Ascending aorta (tissue), 2 donors: ENCODE measurements around the gene FBXO21. TPM values are rescaled to one million over a fixed set of nuclear protein-coding genes. Genes with fewer than 3 reads are reported as not detected.

Experiments
- DNase-seq, 2 donors: peaks; one replicate each; pipeline ENCODE4 v3.0.0-alpha.2; 2019; ENCODE audit warnings: low spot score in 2 of 2
- H3K27ac ChIP-seq, 2 donors: fragments of 200-600 bp; sonication (generic); one replicate each; pipeline ENCODE4 v1.5.1; 2016 to 2017; ENCODE audit warnings: mild to moderate bottlenecking in 1 of 2
- H3K27me3 ChIP-seq: fragments of 200-600 bp; sonication (generic); one replicate; pipeline ENCODE4 v1.5.1; 2017
- H3K36me3 ChIP-seq, 2 donors: fragments of 200-600 bp; sonication (generic); one replicate each; pipeline ENCODE4 v1.5.1; 2016
- H3K4me1 ChIP-seq, 2 donors: fragments of 200-600 bp; sonication (generic); one replicate each; pipeline ENCODE4 v1.5.1; 2016 to 2017; ENCODE audit warnings: mild to moderate bottlenecking in 1 of 2
- H3K4me3 ChIP-seq, 2 donors: fragments of 200-600 bp; sonication (generic); one replicate each; pipeline ENCODE4 v1.5.1; 2016 to 2017; ENCODE audit warnings: mild to moderate bottlenecking in 1 of 2
- H3K9me3 ChIP-seq, 2 donors: fragments of 200-600 bp; sonication (generic); one replicate each; pipeline ENCODE4 v1.5.1; 2016
- CTCF ChIP-seq, 3 experiments: fragments of 200-600 bp in 2 of 3; fragments of 450-650 bp in 1 of 3; sonication (generic) in 2 of 3; IDR thresholded peaks; one replicate each; pipeline ENCODE4 v1.5.1; 2016 to 2019; ENCODE audit warnings: antibody characterized with exemption in 3 of 3, mild to moderate bottlenecking in 1 of 3, moderate library complexity in 1 of 3
- intact Hi-C: fragments of 100-400 bp; cut with DNase I; formaldehyde crosslinking; loops from one replicate; pipeline ENCODE4 v1.15.1; 2023
- total RNA-seq: library from RNA; depleted of rRNA; stranded (reverse); fragments of >200 nt; gene quantifications from one replicate; pipeline ENCODE4 v1.1.0, GENCODE V29; 2016

FBXO21 gene
- total RNA-seq, 1 donor from 2014 or later: 35.9 TPM

- no peak overlapping the region for H3K4me3 ChIP-seq
Measured at GRCh38 chr12:117114784-117115183, 75.5 kb downstream of the FBXO21 start.

GRCh38 chr12:117113231-117113630 lies 77.0 kb downstream of the FBXO21 start:
- no peaks in the 10 kb centered on the region for H3K36me3 ChIP-seq
- H3K27ac ChIP-seq: no peak overlapping the region
- TF ChIP-seq CTCF (IDR thresholded peaks at IDR 0.05): no peak
- H3K27me3 ChIP-seq: no peaks in the 10 kb centered on the region
- no peak overlapping the region for H3K4me3 ChIP-seq
- H3K4me1 ChIP-seq: peaks cover 0 to under 1% of the 10 kb centered on the region in 2 donors
- no peak for DNase-seq
- intact Hi-C loops: loop anchor here (10.0 kb wide), 1 partner anchor 88 kb away; no protein-coding TSS in a partner anchor
- H3K9me3 ChIP-seq: no peaks in the 10 kb centered on the region

More at GRCh38 chr12:117114784-117115183, 75.5 kb downstream of the FBXO21 start:
- no peaks in the 10 kb centered on the region for H3K36me3 ChIP-seq
- H3K27me3 ChIP-seq: no peaks in the 10 kb centered on the region
- DNase-seq: no peak
- no peak overlapping the region for H3K27ac ChIP-seq
- peaks cover 0 to 2% of the 10 kb centered on the region in 2 donors for H3K4me1 ChIP-seq
- H3K9me3 ChIP-seq: no peaks in the 10 kb centered on the region
- no peak for TF ChIP-seq CTCF (IDR thresholded peaks at IDR 0.05)
- intact Hi-C loops: loop anchor here (10.0 kb wide), 1 partner anchor 90 kb away; no protein-coding TSS in a partner anchor

- TF ChIP-seq CTCF (IDR thresholded peaks at IDR 0.05): no peak
- Histone ChIP-seq H3K27ac (no peak overlapping the region), H3K4me3 (no peak overlapping the region), H3K9me3 (no peaks in the 10 kb centered on the region), H3K4me1 (no peaks in the 10 kb centered on the region), H3K36me3 (no peaks in the 10 kb centered on the region), H3K27me3 (no peaks in the 10 kb centered on the region)
- DNase-seq: no peak
- intact Hi-C loops: loop anchor here (10.0 kb wide), 1 partner anchor 87 kb away; no protein-coding TSS in a partner anchor
Measured at GRCh38 chr12:117111821-117112595, 78.3 kb downstream of the FBXO21 start.

GRCh38 chr12:117111386-117111785 lies 78.9 kb downstream of the FBXO21 start:
- intact Hi-C loops: loop anchor here (10.0 kb wide), 1 partner anchor 87 kb away; no protein-coding TSS in a partner anchor

GRCh38 chr12:117109943-117110635 lies 80.2 kb downstream of the FBXO21 start:
- no peaks in the 10 kb centered on the region for H3K27me3 ChIP-seq
- H3K36me3 ChIP-seq: no peaks in the 10 kb centered on the region
- no peak overlapping the region for H3K4me3 ChIP-seq
- H3K27ac ChIP-seq: no peak overlapping the region
- DNase-seq: no peak
- H3K9me3 ChIP-seq: no peaks in the 10 kb centered on the region
- TF ChIP-seq CTCF (IDR thresholded peaks at IDR 0.05): no peak
- no peaks in the 10 kb centered on the region for H3K4me1 ChIP-seq
- intact Hi-C loops: loop anchor here (10.0 kb wide), 1 partner anchor 85 kb away; no protein-coding TSS in a partner anchor

More at GRCh38 chr12:117111386-117111785, 78.9 kb downstream of the FBXO21 start:
- H3K27me3 ChIP-seq: no peaks in the 10 kb centered on the region
- H3K27ac ChIP-seq: no peak overlapping the region
- no peak overlapping the region for H3K4me3 ChIP-seq
- no peaks in the 10 kb centered on the region for H3K9me3 ChIP-seq
- no peaks in the 10 kb centered on the region for H3K4me1 ChIP-seq
- H3K36me3 ChIP-seq: no peaks in the 10 kb centered on the region
- no peak for TF ChIP-seq CTCF (IDR thresholded peaks at IDR 0.05)
- DNase-seq: no peak
